HCT116 (cell line): ENCODE data around the gene NUDT5. TPM values are rescaled to one million over a fixed set of nuclear protein-coding genes. Genes with fewer than 3 reads are reported as not detected.

ENCODE experiments used
- ATAC-seq: fragments of 200-7000 bp; cut with Tn5 transposase; 2 replicates; pipeline ENCODE4 v1.9.1; 2020; ENCODE audit warnings: mild to moderate bottlenecking, moderate library complexity
- BruUV-seq: library from RNA; stranded (reverse); fragments of 400-500 nt; replicated peaks from 2 replicates; lab custom pipeline; 2021; lab: Mats Ljungman, UMichigan
- CTCF ChIA-PET: fragments of 300-600 bp; sonication (Branson Sonifier 250); formaldehyde crosslinking; loops from one replicate; lab custom pipeline; 2021; ENCODE audit warnings: antibody characterized with exemption; lab: Charles Lee
- POLR2A ChIA-PET: fragments of 300-600, 350-600 bp; sonication (Branson Sonifier 250); formaldehyde crosslinking; loops from one replicate; lab custom pipeline; 2021; ENCODE audit warnings: antibody characterized with exemption; lab: Charles Lee
- RAD21 ChIA-PET, 2 experiments: fragments of 300-600 bp; sonication (Branson Sonifier 250); formaldehyde crosslinking; loops; one replicate each; lab custom pipeline; 2023; ENCODE audit warnings: low total read pairs in 2 of 2; ENCODE audit not compliant: uncharacterized antibody in 2 of 2, unreplicated experiment in 2 of 2, low non-redundant PET in 1 of 2; lab: Charles Lee
- DNase-seq: peaks from one replicate; pipeline ENCODE4 v3.0.0-alpha.2; 2010; ENCODE audit warnings: low read depth, low spot score
- H2AFZ ChIP-seq: fragments of 200-600 bp; shearing (Covaris generic), sonication (generic); 2 replicates; pipeline ENCODE4 v1.6.1; 2017; ENCODE audit warnings: low read depth, mixed run types, mixed read lengths, antibody characterized with exemption, low read length; ENCODE audit not compliant: poor library complexity, severe bottlenecking
- H3K27ac ChIP-seq: 2 replicates; pipeline ENCODE4 v1.5.1; 2012; ENCODE audit warnings: low read depth, low read length
- H3K27me3 ChIP-seq: fragments of 200-600 bp; sonication (generic); 2 replicates; pipeline ENCODE4 v1.6.1; 2016; ENCODE audit warnings: mixed run types, low read length, mixed read lengths; ENCODE audit not compliant: insufficient read depth
- H3K36me3 ChIP-seq, 2 experiments: fragments of 200-500 bp in 1 of 2; fragments of 200-600 bp in 1 of 2; sonication (Bioruptor generic) in 1 of 2; sonication (generic) in 1 of 2; 2 replicates each; pipeline versions ENCODE4 v1.5.1 to v1.6.1; 2014 to 2016; ENCODE audit warnings: low read length in 2 of 2, inconsistent platforms in 1 of 2, mixed read lengths in 1 of 2, mixed run types in 1 of 2; ENCODE audit not compliant: insufficient read depth in 2 of 2, control insufficient read depth in 1 of 2
- H3K4me1 ChIP-seq, 2 experiments: fragments of 200-600 bp in 1 of 2; sonication (generic) in 1 of 2; 2 replicates each; pipeline versions ENCODE4 v1.5.1 to v1.6.1; 2012 to 2017; ENCODE audit warnings: low read length in 2 of 2, inconsistent platforms in 1 of 2, mild to moderate bottlenecking in 1 of 2, mixed read lengths in 1 of 2, mixed run types in 1 of 2, moderate library complexity in 1 of 2; ENCODE audit not compliant: insufficient read depth in 2 of 2, control insufficient read depth in 1 of 2
- H3K4me2 ChIP-seq: fragments of 200-600 bp; sonication (generic); 2 replicates; pipeline ENCODE4 v1.6.1; 2017; ENCODE audit warnings: mixed run types, low read length, mixed read lengths
- H3K4me3 ChIP-seq, 2 experiments: fragments of 200-600 bp in 1 of 2; sonication (generic) in 1 of 2; replicated peaks in 1 of 2; 2 replicates each; pipeline ENCODE4 v1.5.1; 2011 to 2016; ENCODE audit warnings: low read length in 2 of 2, control low read depth in 1 of 2, low read depth in 1 of 2, mild to moderate bottlenecking in 1 of 2, mixed read lengths in 1 of 2, mixed run types in 1 of 2
- H3K79me2 ChIP-seq: fragments of 200-600 bp; sonication (generic); 2 replicates; pipeline ENCODE4 v1.6.1; 2017; ENCODE audit warnings: mild to moderate bottlenecking, mixed run types, low read length, moderate library complexity, mixed read lengths; ENCODE audit not compliant: insufficient read depth
- H3K9ac ChIP-seq: fragments of 200-600 bp; sonication (generic); 2 replicates; pipeline ENCODE4 v1.6.1; 2016; ENCODE audit warnings: low read length, mixed read lengths
- H3K9me2 ChIP-seq: fragments of 200-600 bp; sonication (generic), shearing (Covaris generic); 2 replicates; pipeline ENCODE4 v1.6.1; 2017; ENCODE audit warnings: mixed run types, mild to moderate bottlenecking, moderate library complexity; ENCODE audit not compliant: insufficient read depth
- H3K9me3 ChIP-seq, 2 experiments: fragments of 200-500 bp in 1 of 2; fragments of 200-600 bp in 1 of 2; sonication (Bioruptor generic) in 1 of 2; sonication (generic) in 1 of 2; 2 replicates each; pipeline ENCODE4 v1.6.1; 2014 to 2017; ENCODE audit warnings: low read length in 2 of 2, mixed read lengths in 2 of 2, inconsistent platforms in 1 of 2, low read depth in 1 of 2, mild to moderate bottlenecking in 1 of 2, mixed run types in 1 of 2, moderate library complexity in 1 of 2; ENCODE audit not compliant: control insufficient read depth in 1 of 2, insufficient read depth in 1 of 2
- H4K20me1 ChIP-seq: fragments of 200-600 bp; sonication (generic), shearing (Covaris generic); 2 replicates; pipeline ENCODE4 v1.6.1; 2017; ENCODE audit warnings: mixed run types, mild to moderate bottlenecking, moderate library complexity; ENCODE audit not compliant: insufficient read depth
- CBX3 ChIP-seq: IDR thresholded peaks from 2 replicates; pipeline ENCODE4 v1.6.1; 2012; ENCODE audit warnings: low read depth
- EGR1 ChIP-seq: IDR thresholded peaks from 2 replicates; pipeline ENCODE4 v1.6.1; 2012; ENCODE audit warnings: low read depth
- EZH2 ChIP-seq: fragments of 200-600 bp; sonication (generic); IDR thresholded peaks from 2 replicates; pipeline ENCODE4 v1.6.1; 2017; ENCODE audit warnings: antibody characterized with exemption, mixed run types
- JUND ChIP-seq: IDR thresholded peaks from 2 replicates; pipeline ENCODE4 v1.6.1; 2012
- POLR2A ChIP-seq: IDR thresholded peaks from 2 replicates; pipeline ENCODE4 v1.7.0; 2011; ENCODE audit warnings: borderline replicate concordance; ENCODE audit not compliant: insufficient read depth, insufficient read length; ENCODE audit errors: extremely low read depth
- POLR2AphosphoS5 ChIP-seq: IDR thresholded peaks from 2 replicates; pipeline ENCODE4 v1.6.1; 2011; ENCODE audit warnings: mild to moderate bottlenecking, low read depth, low read length, moderate library complexity
- SIN3A ChIP-seq: IDR thresholded peaks from 2 replicates; pipeline ENCODE4 v1.6.1; 2012; ENCODE audit warnings: low read depth
- SRF ChIP-seq: IDR thresholded peaks from 2 replicates; pipeline ENCODE4 v1.6.1; 2012; ENCODE audit warnings: low read depth
- YY1 ChIP-seq: IDR thresholded peaks from 2 replicates; pipeline ENCODE4 v1.6.1; 2011; ENCODE audit warnings: low read length, low read depth, moderate library complexity, mild to moderate bottlenecking; ENCODE audit not compliant: insufficient replicate concordance; ENCODE audit errors: extremely low read depth
- ZNF274 ChIP-seq: fragments of 200-500 bp; sonication (Bioruptor generic); IDR thresholded peaks from 2 replicates; pipeline ENCODE4 v1.6.1; 2014; ENCODE audit warnings: mild to moderate bottlenecking, low read depth, low read length, inconsistent platforms
- intact Hi-C: fragments of 100-400 bp; cut with micrococcal nuclease; formaldehyde crosslinking; loops from 2 replicates; pipeline ENCODE4 v1.10.0; 2022
- total RNA-seq: library from RNA; stranded (reverse); gene quantifications from one replicate; pipeline ENCODE4 v1.2.1, GENCODE V29; 2021; ENCODE audit not compliant: unreplicated experiment
- TF ChIP-seq, protein P1 (sequence below): IDR thresholded peaks from 2 replicates; pipeline ENCODE4 v1.6.1; 2012; ENCODE audit warnings: low read depth

Gene NUDT5
- total RNA-seq, 1 experiment from 2014 or later, result 101 TPM

DNA sequence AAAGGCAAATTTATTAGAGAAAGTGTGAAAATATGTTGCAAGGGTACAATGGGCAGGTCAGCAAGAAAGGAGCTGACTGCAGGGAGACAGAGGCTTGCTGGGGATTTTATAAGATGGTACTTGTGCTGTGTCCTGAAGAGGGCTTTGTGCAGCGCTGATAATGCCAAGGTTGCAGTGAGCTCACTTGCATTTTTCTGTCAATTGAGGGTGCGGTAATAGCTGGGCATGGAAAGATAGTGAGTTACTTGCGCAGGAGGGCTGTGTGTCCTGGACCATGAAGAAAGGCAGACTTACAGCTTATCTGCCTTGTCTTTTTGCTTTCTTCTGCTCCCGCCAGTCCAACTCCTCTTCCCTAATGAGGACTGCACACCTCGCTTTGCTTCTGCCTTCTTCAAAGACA, 12.8 kb upstream of the NUDT5 start:
- ChIA-PET RAD21 (no interaction called here), POLR2A (no interaction called here), CTCF (no interaction called here)
- no peaks in the 10 kb centered on the region for H3K9me3 ChIP-seq
- peaks cover 2% of the 10 kb centered on the region; the same call in 1 of the 2 replicates for H4K20me1 ChIP-seq
- H2AFZ ChIP-seq, result no peak overlapping the region
- no peak overlapping the region for H3K27ac ChIP-seq
- no TSS peak for BruUV-seq
- H3K9me2 ChIP-seq, result no peaks in the 10 kb centered on the region
- no peak overlapping the region for H3K4me3 ChIP-seq
- no peak overlapping the region for H3K4me2 ChIP-seq
- TF ChIP-seq POLR2A (no peak), SRF (no peak), EZH2 (no peak), EGR1 (no peak), JUND (no peak), POLR2AphosphoS5 (no peak), SIN3A (no peak)
- TF ChIP-seq, protein P1, sequence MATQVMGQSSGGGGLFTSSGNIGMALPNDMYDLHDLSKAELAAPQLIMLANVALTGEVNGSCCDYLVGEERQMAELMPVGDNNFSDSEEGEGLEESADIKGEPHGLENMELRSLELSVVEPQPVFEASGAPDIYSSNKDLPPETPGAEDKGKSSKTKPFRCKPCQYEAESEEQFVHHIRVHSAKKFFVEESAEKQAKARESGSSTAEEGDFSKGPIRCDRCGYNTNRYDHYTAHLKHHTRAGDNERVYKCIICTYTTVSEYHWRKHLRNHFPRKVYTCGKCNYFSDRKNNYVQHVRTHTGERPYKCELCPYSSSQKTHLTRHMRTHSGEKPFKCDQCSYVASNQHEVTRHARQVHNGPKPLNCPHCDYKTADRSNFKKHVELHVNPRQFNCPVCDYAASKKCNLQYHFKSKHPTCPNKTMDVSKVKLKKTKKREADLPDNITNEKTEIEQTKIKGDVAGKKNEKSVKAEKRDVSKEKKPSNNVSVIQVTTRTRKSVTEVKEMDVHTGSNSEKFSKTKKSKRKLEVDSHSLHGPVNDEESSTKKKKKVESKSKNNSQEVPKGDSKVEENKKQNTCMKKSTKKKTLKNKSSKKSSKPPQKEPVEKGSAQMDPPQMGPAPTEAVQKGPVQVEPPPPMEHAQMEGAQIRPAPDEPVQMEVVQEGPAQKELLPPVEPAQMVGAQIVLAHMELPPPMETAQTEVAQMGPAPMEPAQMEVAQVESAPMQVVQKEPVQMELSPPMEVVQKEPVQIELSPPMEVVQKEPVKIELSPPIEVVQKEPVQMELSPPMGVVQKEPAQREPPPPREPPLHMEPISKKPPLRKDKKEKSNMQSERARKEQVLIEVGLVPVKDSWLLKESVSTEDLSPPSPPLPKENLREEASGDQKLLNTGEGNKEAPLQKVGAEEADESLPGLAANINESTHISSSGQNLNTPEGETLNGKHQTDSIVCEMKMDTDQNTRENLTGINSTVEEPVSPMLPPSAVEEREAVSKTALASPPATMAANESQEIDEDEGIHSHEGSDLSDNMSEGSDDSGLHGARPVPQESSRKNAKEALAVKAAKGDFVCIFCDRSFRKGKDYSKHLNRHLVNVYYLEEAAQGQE, result no peak
- no peaks in the 10 kb centered on the region for H3K27me3 ChIP-seq
- H3K9ac ChIP-seq, result no peak overlapping the region
- intact Hi-C loops, result no loop called here
- DNase-seq, result no peak
- no peaks in the 10 kb centered on the region for H3K4me1 ChIP-seq
- peaks cover 90% of the 10 kb centered on the region for H3K79me2 ChIP-seq
- peaks cover 31 to 43% of the 10 kb centered on the region in 2 experiments for H3K36me3 ChIP-seq
- no peak for ATAC-seq

DNA sequence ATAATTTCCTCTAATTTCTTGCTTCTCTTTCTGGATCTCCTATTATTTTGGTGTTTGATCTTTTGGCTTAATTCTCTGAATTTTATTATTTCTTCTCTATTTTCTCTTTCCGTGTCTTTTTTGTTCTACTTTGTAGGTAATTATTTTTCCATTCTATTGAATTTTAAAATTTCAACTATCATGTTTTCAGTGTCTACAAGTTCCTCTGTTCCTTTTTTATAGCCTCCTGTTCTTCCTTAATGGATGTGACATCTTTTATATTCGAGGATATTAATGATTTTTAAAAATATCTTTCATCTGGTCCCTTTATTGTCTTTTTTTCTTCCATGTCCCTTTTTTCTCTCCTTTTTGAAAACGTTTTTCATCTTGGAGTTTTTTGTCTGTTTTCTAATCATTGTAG, 11.4 kb upstream of the NUDT5 start:
- H3K36me3 ChIP-seq, result peaks cover 32 to 46% of the 10 kb centered on the region in 2 experiments
- DNase-seq (no peak), ATAC-seq (no peak)
- peaks cover 4% of the 10 kb centered on the region; the same call in 1 of the 2 replicates for H4K20me1 ChIP-seq
- no peak overlapping the region for H3K27ac ChIP-seq
- ChIA-PET CTCF (no interaction called here), POLR2A (no interaction called here), RAD21 (no interaction called here)
- no peaks in the 10 kb centered on the region for H3K27me3 ChIP-seq
- BruUV-seq, result no TSS peak
- H3K9me2 ChIP-seq, result no peaks in the 10 kb centered on the region
- peaks cover 96% of the 10 kb centered on the region for H3K79me2 ChIP-seq
- no peak overlapping the region for H3K4me2 ChIP-seq
- no peak overlapping the region for H2AFZ ChIP-seq
- H3K4me3 ChIP-seq, result no peak overlapping the region
- no peaks in the 10 kb centered on the region for H3K4me1 ChIP-seq
- intact Hi-C loops, result no loop called here
- H3K9me3 ChIP-seq, result no peaks in the 10 kb centered on the region
- H3K9ac ChIP-seq, result no peak overlapping the region
- TF ChIP-seq ZNF274 (no peak), POLR2AphosphoS5 (no peak), YY1 (no peak), EZH2 (no peak), CBX3 (no peak), JUND (no peak)
- TF ChIP-seq, protein P1, result no peak
